Caco-2 (cell line): ENCODE data around the gene PLOD1. TPM values are rescaled to one million over a fixed set of nuclear protein-coding genes. Genes with fewer than 3 reads are reported as not detected.

ENCODE experiments used
- BruUV-seq: library from RNA; stranded (reverse); fragments of 400-500 nt; replicated peaks from 2 replicates; lab custom pipeline; 2021; lab: Mats Ljungman, UMichigan
- CTCF ChIA-PET: fragments of 300-600 bp; sonication (Branson Sonifier 250); formaldehyde crosslinking; loops from one replicate; lab custom pipeline; 2022; ENCODE audit warnings: antibody characterized with exemption; lab: Charles Lee
- POLR2A ChIA-PET: fragments of 300-600 bp; sonication (Branson Sonifier 250); formaldehyde crosslinking; loops from one replicate; lab custom pipeline; 2022; ENCODE audit warnings: antibody characterized with exemption; lab: Charles Lee
- DNase-seq, 2 experiments: peaks; one replicate each; pipeline versions ENCODE4 v3.0.0 to v3.0.0-alpha.2; 2020 to 2022
- H3K27me3 ChIP-seq: replicated peaks from 2 replicates; pipeline ENCODE4 v1.6.0; 2011; ENCODE audit warnings: low read length; ENCODE audit not compliant: control insufficient read depth, insufficient read depth
- H3K36me3 ChIP-seq: 2 replicates; pipeline ENCODE4 v1.5.1; 2011; ENCODE audit warnings: low read length; ENCODE audit not compliant: control insufficient read depth, insufficient read depth
- H3K4me1 ChIP-seq: fragments of 250-450 bp; sonication (Bioruptor Pico); 2 replicates; pipeline ENCODE4 v1.5.1; 2020; ENCODE audit warnings: mild to moderate bottlenecking
- H3K4me3 ChIP-seq: 2 replicates; pipeline ENCODE4 v1.5.1; 2011; ENCODE audit warnings: low read depth, mild to moderate bottlenecking, control low read depth, low read length
- H3K9me3 ChIP-seq: fragments of 250-450 bp; sonication (Bioruptor Pico); 2 replicates; pipeline ENCODE4 v1.5.1; 2020; ENCODE audit warnings: mild to moderate bottlenecking, moderate library complexity
- H3K27ac Mint-ChIP-seq: one replicate; pipeline ENCODE4 v1.8.0; 2022; ENCODE audit warnings: mixed read lengths; ENCODE audit not compliant: unreplicated experiment
- H3K27me3 Mint-ChIP-seq: one replicate; pipeline ENCODE4 v1.8.0; 2022; ENCODE audit warnings: mixed read lengths; ENCODE audit not compliant: insufficient read depth, unreplicated experiment
- H3K36me3 Mint-ChIP-seq: one replicate; pipeline ENCODE4 v1.8.0; 2022; ENCODE audit warnings: mild to moderate bottlenecking, mixed read lengths; ENCODE audit not compliant: insufficient read depth, unreplicated experiment
- H3K4me1 Mint-ChIP-seq: one replicate; pipeline ENCODE4 v1.8.0; 2022; ENCODE audit warnings: low read depth, mixed read lengths; ENCODE audit not compliant: unreplicated experiment
- H3K4me3 Mint-ChIP-seq: one replicate; pipeline ENCODE4 v1.8.0; 2022; ENCODE audit warnings: mild to moderate bottlenecking, moderate library complexity, mixed read lengths; ENCODE audit not compliant: unreplicated experiment
- H3K9me3 Mint-ChIP-seq: one replicate; pipeline ENCODE4 v1.8.0; 2022; ENCODE audit warnings: mixed read lengths; ENCODE audit not compliant: unreplicated experiment
- CTCF ChIP-seq, 2 experiments: fragments of 200-600 bp in 1 of 2; IDR thresholded peaks; 1 replicate in 1 of 2; 2 replicates in 1 of 2; pipeline versions ENCODE4 v1.5.1 to v1.8.0; 2011 to 2022; ENCODE audit warnings: antibody characterized with exemption in 1 of 2, control low read depth in 1 of 2, inconsistent platforms in 1 of 2, low read depth in 1 of 2, low read length in 1 of 2, mild to moderate bottlenecking in 1 of 2, moderate library complexity in 1 of 2; ENCODE audit not compliant: insufficient read depth in 1 of 2, severe bottlenecking in 1 of 2, unreplicated experiment in 1 of 2
- intact Hi-C: fragments of 100-400 bp; cut with micrococcal nuclease; formaldehyde crosslinking; loops from one replicate; pipeline ENCODE4 v1.10.0; 2022; ENCODE audit not compliant: unreplicated experiment
- total RNA-seq: library from RNA; stranded (reverse); gene quantifications from 2 replicates; pipeline ENCODE4 v1.2.3, GENCODE V29; 2022

The PLOD1 gene
- total RNA-seq, 1 experiment from 2014 or later: 89.3 TPM

- POLR2A ChIA-PET: no interaction called here
- no TSS peak for BruUV-seq
- Mint-ChIP-seq H3K27me3 (no peaks in the 10 kb centered on the region), H3K36me3 (peaks cover 67% of the 10 kb centered on the region), H3K9me3 (no peaks in the 10 kb centered on the region), H3K4me1 (peaks cover 14% of the 10 kb centered on the region), H3K4me3 (no peak overlapping the region), H3K27ac (no peak overlapping the region)
- intact Hi-C loops: no loop called here
- Histone ChIP-seq H3K36me3 (peaks cover 3% of the 10 kb centered on the region), H3K27me3 (no peaks in the 10 kb centered on the region), H3K9me3 (no peaks in the 10 kb centered on the region), H3K4me1 (peaks cover 15% of the 10 kb centered on the region), H3K4me3 (no peak overlapping the region)
- no peak for TF ChIP-seq CTCF (IDR thresholded peaks at IDR 0.05; ENCODE audit: insufficient read depth in 1 of 2, low read depth in 1 of 2, low read length in 1 of 2, severe bottlenecking in 1 of 2, unreplicated experiment in 1 of 2)
- CTCF ChIA-PET: no interaction called here
- DNase-seq: no peak
Observed at GRCh38 chr1:11985851-11986250, 51.3 kb downstream of the PLOD1 start.

- no peaks in the 10 kb centered on the region for H3K27me3 Mint-ChIP-seq
- no peak for TF ChIP-seq CTCF (IDR thresholded peaks at IDR 0.05; ENCODE audit: insufficient read depth in 1 of 2, low read depth in 1 of 2, low read length in 1 of 2, severe bottlenecking in 1 of 2, unreplicated experiment in 1 of 2)
- no peaks in the 10 kb centered on the region for H3K27me3 ChIP-seq
- no peak overlapping the region for H3K27ac Mint-ChIP-seq
- H3K4me1 ChIP-seq: peaks cover 4% of the 10 kb centered on the region; the same call in 1 of the 2 replicates
- POLR2A ChIA-PET: no interaction called here
- no peak for DNase-seq
- H3K4me1 Mint-ChIP-seq: peaks cover 8% of the 10 kb centered on the region
- no peaks in the 10 kb centered on the region for H3K9me3 ChIP-seq
- intact Hi-C loops: no loop called here
- no TSS peak for BruUV-seq
- CTCF ChIA-PET: no interaction called here
- H3K9me3 Mint-ChIP-seq: no peaks in the 10 kb centered on the region
- H3K4me3 Mint-ChIP-seq: no peak overlapping the region
- H3K36me3 ChIP-seq: peaks cover 4% of the 10 kb centered on the region; the same call in 1 of the 2 replicates
- peaks cover 71% of the 10 kb centered on the region for H3K36me3 Mint-ChIP-seq
- H3K4me3 ChIP-seq: no peak overlapping the region
Observed at GRCh38 chr1:11989669-11990068, 55.2 kb downstream of the PLOD1 start.

GRCh38 chr1:11990303-11991032 lies 56.0 kb downstream of the PLOD1 start:
- ChIA-PET POLR2A (no interaction called here), CTCF (no interaction called here)
- Histone ChIP-seq H3K27me3 (no peaks in the 10 kb centered on the region), H3K36me3 (peaks cover 5% of the 10 kb centered on the region; the same call in 1 of the 2 replicates), H3K9me3 (no peaks in the 10 kb centered on the region), H3K4me3 (no peak overlapping the region), H3K4me1 (no peaks in the 10 kb centered on the region)
- no TSS peak for BruUV-seq
- Mint-ChIP-seq H3K4me3 (no peak overlapping the region), H3K27ac (no peak overlapping the region), H3K9me3 (no peaks in the 10 kb centered on the region), H3K4me1 (peaks cover 8% of the 10 kb centered on the region), H3K36me3 (peaks cover 73% of the 10 kb centered on the region), H3K27me3 (no peaks in the 10 kb centered on the region)
- no peak for DNase-seq
- no peak for TF ChIP-seq CTCF (IDR thresholded peaks at IDR 0.05; ENCODE audit: insufficient read depth in 1 of 2, low read depth in 1 of 2, low read length in 1 of 2, severe bottlenecking in 1 of 2, unreplicated experiment in 1 of 2)
- intact Hi-C loops: no loop called here
